Bronchial epithelial cell (primary cell): ENCODE data around the gene HNRNPU. TPM values are rescaled to one million over a fixed set of nuclear protein-coding genes. Genes with fewer than 3 reads are reported as not detected.

ENCODE experiments used
- DNase-seq: peaks from one replicate; pipeline ENCODE4 v3.0.0-alpha.2; 2010; ENCODE audit warnings: low read depth
- FAIRE-seq: peaks from 2 replicates; lab custom pipeline; 2011; peaks lifted over from hg19 to GRCh38; lab: Jason Lieb, UNC
- H3K27me3 ChIP-seq: 2 replicates; pipeline ENCODE4 v1.5.1; 2011; ENCODE audit warnings: low read length; ENCODE audit not compliant: control insufficient read depth, insufficient read depth
- H3K36me3 ChIP-seq: 2 replicates; pipeline ENCODE4 v1.5.1; 2011; ENCODE audit warnings: low read length; ENCODE audit not compliant: control insufficient read depth, insufficient read depth
- H3K4me3 ChIP-seq: 2 replicates; pipeline ENCODE4 v1.5.1; 2011; ENCODE audit warnings: mild to moderate bottlenecking, low read depth, low read length, control low read depth
- total RNA-seq: library from RNA; depleted of rRNA; stranded (reverse); fragments of >200 nt; gene quantifications from 2 replicates; pipeline ENCODE4 v1.2.1, GENCODE V29; 2014
- TF ChIP-seq, protein P1 (sequence below): IDR thresholded peaks from 2 replicates; pipeline ENCODE4 v1.5.1; 2011; ENCODE audit warnings: mild to moderate bottlenecking, moderate library complexity, low read length, control low read depth, inconsistent platforms; ENCODE audit not compliant: insufficient read depth, severe bottlenecking

The HNRNPU gene
- total RNA-seq, 1 donor from 2014 or later, result 259 TPM

DNA sequence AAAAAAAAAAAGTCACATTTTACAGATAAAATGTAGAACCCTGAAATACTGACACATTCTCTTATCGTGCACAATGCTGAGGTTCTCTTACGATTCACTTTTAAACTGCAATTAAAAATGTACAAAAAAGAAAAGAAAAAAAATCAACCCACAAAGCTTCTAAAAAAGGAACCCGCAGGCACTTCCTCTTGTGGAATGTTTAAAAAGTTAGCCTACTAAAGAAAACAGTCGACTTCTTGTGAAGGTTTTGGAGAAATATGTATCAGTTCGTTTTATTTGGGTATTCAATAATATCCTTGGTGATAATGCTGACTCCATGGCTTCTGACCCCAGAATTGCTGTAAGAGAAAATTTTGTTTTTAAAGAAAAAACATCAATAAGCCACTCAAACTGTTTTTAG is 10.2 kb downstream of the HNRNPU start:
- no peaks in the 10 kb centered on the region for H3K27me3 ChIP-seq
- H3K4me3 ChIP-seq, result no peak overlapping the region
- FAIRE-seq, result no peak
- TF ChIP-seq, protein P1, sequence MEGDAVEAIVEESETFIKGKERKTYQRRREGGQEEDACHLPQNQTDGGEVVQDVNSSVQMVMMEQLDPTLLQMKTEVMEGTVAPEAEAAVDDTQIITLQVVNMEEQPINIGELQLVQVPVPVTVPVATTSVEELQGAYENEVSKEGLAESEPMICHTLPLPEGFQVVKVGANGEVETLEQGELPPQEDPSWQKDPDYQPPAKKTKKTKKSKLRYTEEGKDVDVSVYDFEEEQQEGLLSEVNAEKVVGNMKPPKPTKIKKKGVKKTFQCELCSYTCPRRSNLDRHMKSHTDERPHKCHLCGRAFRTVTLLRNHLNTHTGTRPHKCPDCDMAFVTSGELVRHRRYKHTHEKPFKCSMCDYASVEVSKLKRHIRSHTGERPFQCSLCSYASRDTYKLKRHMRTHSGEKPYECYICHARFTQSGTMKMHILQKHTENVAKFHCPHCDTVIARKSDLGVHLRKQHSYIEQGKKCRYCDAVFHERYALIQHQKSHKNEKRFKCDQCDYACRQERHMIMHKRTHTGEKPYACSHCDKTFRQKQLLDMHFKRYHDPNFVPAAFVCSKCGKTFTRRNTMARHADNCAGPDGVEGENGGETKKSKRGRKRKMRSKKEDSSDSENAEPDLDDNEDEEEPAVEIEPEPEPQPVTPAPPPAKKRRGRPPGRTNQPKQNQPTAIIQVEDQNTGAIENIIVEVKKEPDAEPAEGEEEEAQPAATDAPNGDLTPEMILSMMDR, result no peak
- H3K36me3 ChIP-seq, result peaks cover 26% of the 10 kb centered on the region
- DNase-seq, result no peak

DNA sequence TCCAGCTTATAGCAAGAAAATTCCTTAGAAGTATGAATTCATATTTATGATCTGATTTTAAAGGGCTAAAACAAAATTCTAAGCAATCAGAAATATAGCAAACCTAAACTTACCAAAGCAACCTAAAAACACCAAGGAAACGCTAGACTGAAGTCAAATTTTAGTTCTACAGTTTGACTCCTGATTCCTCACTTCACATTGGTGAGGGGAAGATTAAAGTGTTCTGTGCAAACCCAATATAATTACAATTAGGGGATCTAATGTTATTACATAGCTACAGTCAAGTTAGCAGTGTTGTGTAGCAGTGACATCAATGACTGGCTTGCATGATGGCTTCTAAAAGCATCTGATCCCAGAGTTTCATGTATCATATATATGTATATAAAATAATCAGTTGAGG is 11.6 kb downstream of the HNRNPU start:
- Histone ChIP-seq H3K4me3 (no peak overlapping the region), H3K27me3 (no peaks in the 10 kb centered on the region), H3K36me3 (peaks cover 19% of the 10 kb centered on the region)
- FAIRE-seq (no peak), DNase-seq (no peak)
- TF ChIP-seq, protein P1, result no peak

DNA sequence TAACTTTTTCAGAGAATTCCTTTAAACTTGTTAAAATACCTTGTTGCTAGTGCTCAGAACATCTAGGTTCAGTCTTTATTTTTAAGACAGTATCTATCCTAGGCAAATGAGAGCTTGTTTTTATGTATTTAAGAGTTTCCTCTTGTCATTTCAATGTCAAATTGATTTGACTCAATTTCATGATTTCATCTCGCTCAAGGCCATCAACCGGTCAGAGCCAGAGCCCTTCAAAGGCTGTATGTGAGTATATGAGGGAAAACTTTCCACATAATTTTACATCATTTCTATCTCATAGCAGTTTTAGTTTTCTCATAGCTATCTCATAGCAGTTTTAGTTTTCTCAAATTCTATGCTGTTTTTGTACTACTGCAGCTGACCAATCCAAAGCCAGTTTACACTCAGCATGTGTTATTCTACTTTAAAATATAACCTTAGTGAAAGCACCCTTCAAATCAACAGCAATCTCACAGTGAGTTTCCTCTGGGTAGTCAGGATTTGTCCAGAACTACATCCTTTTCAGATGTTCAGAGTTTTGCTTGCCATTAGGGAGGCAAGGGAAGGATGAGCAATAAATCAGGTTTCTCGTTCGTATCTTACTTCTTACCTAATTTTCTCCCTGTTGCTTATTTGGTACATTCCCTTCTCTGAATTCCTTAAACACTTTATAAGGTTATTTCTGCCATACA is 12.7 kb downstream of the HNRNPU start:
- FAIRE-seq, result no peak
- no peak for DNase-seq
- H3K4me3 ChIP-seq, result no peak overlapping the region
- TF ChIP-seq, protein P1, result no peak
- H3K27me3 ChIP-seq, result no peaks in the 10 kb centered on the region
- peaks cover 14% of the 10 kb centered on the region for H3K36me3 ChIP-seq

DNA sequence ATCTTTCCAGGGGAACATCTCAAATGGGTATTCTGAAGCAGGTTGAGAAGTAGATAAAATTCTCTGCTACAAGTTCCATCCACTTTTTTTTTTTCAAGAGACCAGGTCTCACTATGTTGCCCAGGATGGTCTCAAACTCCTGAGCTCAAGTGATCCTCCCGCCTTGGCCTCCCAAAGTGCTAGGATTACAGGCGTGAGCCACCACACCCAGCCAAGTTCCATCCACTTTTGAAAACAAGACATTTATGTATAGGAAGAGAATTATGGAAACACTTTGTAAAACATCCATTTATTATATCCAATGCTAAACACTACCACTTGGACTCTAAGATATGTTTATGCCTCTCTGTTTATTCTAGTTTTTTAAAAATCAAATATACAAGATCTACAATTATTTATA is 13.4 kb downstream of the HNRNPU start:
- DNase-seq (no peak), FAIRE-seq (no peak)
- Histone ChIP-seq H3K4me3 (no peak overlapping the region), H3K27me3 (no peaks in the 10 kb centered on the region), H3K36me3 (peaks cover 11% of the 10 kb centered on the region)
- TF ChIP-seq, protein P1, result no peak

DNA sequence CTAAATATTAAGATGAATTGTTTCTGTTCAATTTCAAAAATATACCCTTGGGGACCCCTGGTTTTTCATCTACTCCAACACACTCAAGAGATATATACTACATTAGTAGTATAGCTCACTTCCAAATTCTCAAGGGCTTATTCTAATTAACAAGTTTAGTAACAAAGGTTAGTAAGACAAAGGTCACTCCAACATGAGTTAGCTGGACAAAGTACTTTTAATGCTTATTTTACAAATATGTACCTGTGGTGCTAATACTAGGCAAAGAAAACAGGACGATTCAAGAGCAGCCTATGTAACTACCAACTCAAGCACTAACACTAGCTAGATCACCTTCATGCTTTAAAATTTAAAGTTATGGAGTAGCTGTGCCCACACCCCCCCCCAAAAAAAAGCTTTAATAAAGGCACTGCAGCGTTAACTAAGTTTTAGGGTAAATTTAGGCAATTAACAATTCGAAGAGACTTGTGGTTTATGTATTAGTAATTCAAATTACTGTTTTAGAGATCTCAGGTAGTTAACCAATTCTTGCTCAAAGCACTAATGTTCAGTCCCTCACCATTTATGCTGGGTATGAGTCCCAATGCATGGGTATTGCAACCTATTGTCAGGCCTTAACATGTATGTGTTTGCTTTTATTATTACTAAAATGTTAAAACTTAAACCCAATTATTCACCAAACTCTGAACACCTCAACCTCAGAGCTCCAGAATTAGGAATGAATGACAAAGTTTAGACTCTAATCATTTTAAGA is 14.1 kb downstream of the HNRNPU start:
- TF ChIP-seq, protein P1, result no peak
- peaks cover 9% of the 10 kb centered on the region for H3K36me3 ChIP-seq
- no peak overlapping the region for H3K4me3 ChIP-seq
- DNase-seq (no peak), FAIRE-seq (no peak)
- H3K27me3 ChIP-seq, result no peaks in the 10 kb centered on the region
